DOHH2 (cell line): ENCODE measurements around the gene GPC5.

Source experiments
- H3F3A ChIP-seq: fragments of 200-600 bp; sonication (generic), shearing (Covaris generic); 2 replicates; pipeline ENCODE4 v1.6.0; 2016; ENCODE audit warnings: antibody characterized with exemption, mild to moderate bottlenecking; ENCODE audit not compliant: control insufficient read depth, insufficient read depth
- H3K27ac ChIP-seq: fragments of 200-600 bp; sonication (generic); 2 replicates; pipeline ENCODE4 v1.5.1; 2014; ENCODE audit warnings: low read depth, mild to moderate bottlenecking, low read length, moderate library complexity
- H3K27me3 ChIP-seq: fragments of 200-600 bp; sonication (generic); 2 replicates; pipeline ENCODE4 v1.6.1; 2014; ENCODE audit warnings: mild to moderate bottlenecking, low read length, mixed read lengths; ENCODE audit not compliant: control insufficient read depth
- H3K36me3 ChIP-seq: fragments of 200-600 bp; sonication (generic); 2 replicates; pipeline ENCODE4 v1.6.1; 2014; ENCODE audit warnings: mild to moderate bottlenecking, low read length, moderate library complexity, mixed read lengths; ENCODE audit not compliant: control insufficient read depth
- H3K4me1 ChIP-seq: fragments of 200-600 bp; sonication (generic); 2 replicates; pipeline ENCODE4 v1.6.1; 2014; ENCODE audit warnings: mild to moderate bottlenecking, low read length, mixed read lengths; ENCODE audit not compliant: control insufficient read depth
- H3K4me2 ChIP-seq: fragments of 200-600 bp; sonication (generic); 2 replicates; pipeline ENCODE4 v1.6.0; 2014; ENCODE audit warnings: mild to moderate bottlenecking, low read length, moderate library complexity
- H3K4me3 ChIP-seq: fragments of 200-600 bp; sonication (generic); 2 replicates; pipeline ENCODE4 v1.5.1; 2014; ENCODE audit warnings: mild to moderate bottlenecking, low read length, mixed read lengths
- H3K79me2 ChIP-seq: fragments of 200-600 bp; sonication (generic); 2 replicates; pipeline ENCODE4 v1.6.1; 2014; ENCODE audit warnings: mild to moderate bottlenecking, low read length, mixed read lengths; ENCODE audit not compliant: control insufficient read depth
- H3K9me2 ChIP-seq: fragments of 200-600 bp; sonication (generic); replicated peaks from 2 replicates; pipeline ENCODE4 v1.6.1; 2014; ENCODE audit warnings: mild to moderate bottlenecking, low read length, mixed read lengths; ENCODE audit not compliant: control insufficient read depth
- H3K9me3 ChIP-seq: fragments of 200-600 bp; sonication (generic); 2 replicates; pipeline ENCODE4 v1.6.1; 2014; ENCODE audit warnings: antibody characterized with exemption, low read length, mixed read lengths; ENCODE audit not compliant: control insufficient read depth, insufficient read depth
- H4K20me1 ChIP-seq: fragments of 200-600 bp; sonication (generic); 2 replicates; pipeline ENCODE4 v1.6.0; 2014; ENCODE audit warnings: low read depth, mild to moderate bottlenecking, antibody characterized with exemption, low read length, moderate library complexity; ENCODE audit not compliant: control insufficient read depth, insufficient read depth
- EZH2phosphoT487 ChIP-seq: fragments of 200-600 bp; sonication (generic); IDR thresholded peaks from 2 replicates; pipeline ENCODE4 v1.6.1; 2017; ENCODE audit warnings: borderline replicate concordance, mild to moderate bottlenecking, antibody characterized with exemption, low read length, moderate library complexity, mixed read lengths
- TF ChIP-seq, protein P1 (sequence below): fragments of 200-600 bp; sonication (generic); IDR thresholded peaks from one replicate; pipeline ENCODE4 v1.5.1; 2014; ENCODE audit warnings: antibody characterized with exemption, mild to moderate bottlenecking, low read depth, low read length; ENCODE audit not compliant: poor library complexity, severe bottlenecking

Gene GPC5

DNA sequence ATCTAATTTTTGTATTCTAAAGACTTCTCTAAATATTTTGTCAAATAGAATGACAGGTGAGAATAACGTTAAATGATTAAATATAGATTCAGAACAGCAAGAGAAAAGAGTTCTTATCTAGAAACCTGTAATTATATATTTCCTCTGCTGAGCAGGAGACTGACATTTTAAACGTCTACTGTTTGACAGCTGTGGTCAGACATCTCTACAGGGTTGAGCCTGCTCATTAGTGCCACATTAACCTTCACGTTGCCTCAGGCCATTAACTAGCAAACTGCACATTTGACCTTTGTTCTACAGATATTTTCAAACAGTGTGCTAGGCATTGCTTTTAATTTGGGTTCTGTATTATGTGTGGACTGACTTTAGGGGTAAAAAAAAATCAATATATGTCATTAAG, 347.5 kb downstream of the GPC5 start:
- Histone ChIP-seq H3K36me3 (no peaks in the 10 kb centered on the region), H3K4me1 (no peaks in the 10 kb centered on the region), H3K79me2 (no peaks in the 10 kb centered on the region), H3K9me3 (no peaks in the 10 kb centered on the region), H4K20me1 (no peaks in the 10 kb centered on the region), H3K4me3 (no peak overlapping the region), H3K27ac (no peak overlapping the region), H3K27me3 (no peaks in the 10 kb centered on the region), H3K4me2 (no peak overlapping the region), H3F3A (no peaks in the 10 kb centered on the region), H3K9me2 (no peaks in the 10 kb centered on the region)
- TF ChIP-seq, protein P1, sequence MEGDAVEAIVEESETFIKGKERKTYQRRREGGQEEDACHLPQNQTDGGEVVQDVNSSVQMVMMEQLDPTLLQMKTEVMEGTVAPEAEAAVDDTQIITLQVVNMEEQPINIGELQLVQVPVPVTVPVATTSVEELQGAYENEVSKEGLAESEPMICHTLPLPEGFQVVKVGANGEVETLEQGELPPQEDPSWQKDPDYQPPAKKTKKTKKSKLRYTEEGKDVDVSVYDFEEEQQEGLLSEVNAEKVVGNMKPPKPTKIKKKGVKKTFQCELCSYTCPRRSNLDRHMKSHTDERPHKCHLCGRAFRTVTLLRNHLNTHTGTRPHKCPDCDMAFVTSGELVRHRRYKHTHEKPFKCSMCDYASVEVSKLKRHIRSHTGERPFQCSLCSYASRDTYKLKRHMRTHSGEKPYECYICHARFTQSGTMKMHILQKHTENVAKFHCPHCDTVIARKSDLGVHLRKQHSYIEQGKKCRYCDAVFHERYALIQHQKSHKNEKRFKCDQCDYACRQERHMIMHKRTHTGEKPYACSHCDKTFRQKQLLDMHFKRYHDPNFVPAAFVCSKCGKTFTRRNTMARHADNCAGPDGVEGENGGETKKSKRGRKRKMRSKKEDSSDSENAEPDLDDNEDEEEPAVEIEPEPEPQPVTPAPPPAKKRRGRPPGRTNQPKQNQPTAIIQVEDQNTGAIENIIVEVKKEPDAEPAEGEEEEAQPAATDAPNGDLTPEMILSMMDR: no peak
- TF ChIP-seq EZH2phosphoT487: no peak

DNA sequence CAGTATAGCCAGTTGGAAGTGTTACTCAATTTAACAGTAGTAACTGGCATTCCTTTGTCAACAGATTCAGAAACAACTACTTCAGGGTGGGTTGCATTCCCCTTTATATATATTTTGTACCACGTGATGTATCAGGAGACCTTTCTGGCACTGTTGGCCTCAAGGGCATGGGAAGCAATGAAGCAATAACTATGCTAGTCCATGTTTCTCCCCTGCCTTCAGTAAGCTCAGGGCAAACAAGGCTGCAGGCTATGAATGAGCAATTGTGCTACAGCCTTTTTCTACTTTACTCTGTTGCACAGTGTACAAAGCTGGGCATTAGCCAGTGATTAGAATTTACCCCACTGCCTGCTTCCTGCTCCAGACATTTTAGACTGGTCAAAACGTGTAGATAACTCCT, 348.8 kb downstream of the GPC5 start:
- Histone ChIP-seq H4K20me1 (no peaks in the 10 kb centered on the region), H3K79me2 (no peaks in the 10 kb centered on the region), H3K4me2 (no peak overlapping the region), H3F3A (no peaks in the 10 kb centered on the region), H3K9me2 (no peaks in the 10 kb centered on the region), H3K4me3 (no peak overlapping the region), H3K9me3 (no peaks in the 10 kb centered on the region), H3K4me1 (no peaks in the 10 kb centered on the region), H3K27ac (no peak overlapping the region), H3K36me3 (no peaks in the 10 kb centered on the region), H3K27me3 (no peaks in the 10 kb centered on the region)
- no peak for TF ChIP-seq EZH2phosphoT487
- TF ChIP-seq, protein P1: no peak

DNA sequence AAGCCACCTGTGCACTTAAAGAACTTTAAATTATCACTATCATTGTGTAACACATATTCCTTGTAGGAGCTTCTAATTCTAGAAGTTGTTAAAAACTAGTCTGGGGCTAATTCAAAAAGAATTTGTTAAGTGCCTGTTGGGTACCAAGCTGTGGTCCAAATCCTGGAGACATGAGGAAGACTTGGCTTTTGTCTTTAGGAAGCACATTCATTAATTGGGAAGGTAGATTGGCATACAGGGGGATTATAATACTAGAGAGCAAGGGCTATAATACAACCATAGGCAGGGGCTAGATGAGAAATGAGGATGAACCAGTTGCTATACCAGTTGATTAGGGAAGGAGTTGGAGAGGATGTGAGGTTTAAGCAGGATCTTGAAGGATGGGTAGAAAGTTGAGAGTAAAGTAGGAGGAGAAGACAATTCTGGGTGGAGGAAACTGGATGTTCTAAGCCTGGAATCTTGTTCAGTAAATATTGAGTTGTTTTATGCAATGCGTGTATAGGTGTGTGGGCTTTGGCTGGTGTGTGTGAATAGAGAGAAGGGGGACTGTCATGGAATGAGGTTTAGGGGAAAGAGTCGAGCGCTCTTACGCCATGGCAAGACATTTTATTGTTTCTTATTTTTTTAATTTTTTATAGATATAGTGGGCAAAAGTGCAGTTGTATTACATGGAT, 350.1 kb downstream of the GPC5 start:
- H3K4me1 ChIP-seq: no peaks in the 10 kb centered on the region
- no peak overlapping the region for H3K4me2 ChIP-seq
- H3K9me2 ChIP-seq: no peaks in the 10 kb centered on the region
- no peaks in the 10 kb centered on the region for H3K27me3 ChIP-seq
- H4K20me1 ChIP-seq: no peaks in the 10 kb centered on the region
- TF ChIP-seq EZH2phosphoT487: no peak
- TF ChIP-seq, protein P1: no peak
- H3K27ac ChIP-seq: no peak overlapping the region
- H3K36me3 ChIP-seq: no peaks in the 10 kb centered on the region
- no peak overlapping the region for H3K4me3 ChIP-seq
- H3K79me2 ChIP-seq: no peaks in the 10 kb centered on the region
- H3K9me3 ChIP-seq: no peaks in the 10 kb centered on the region
- H3F3A ChIP-seq: no peaks in the 10 kb centered on the region
